ENCODE data around the gene C1QTNF6.
"Not testable (repeated sequence)": the region's sequence is repeated elsewhere in the genome, so short reads cannot be mapped to it uniquely, and the experiment has no call there.

The C1QTNF6 gene

DNA sequence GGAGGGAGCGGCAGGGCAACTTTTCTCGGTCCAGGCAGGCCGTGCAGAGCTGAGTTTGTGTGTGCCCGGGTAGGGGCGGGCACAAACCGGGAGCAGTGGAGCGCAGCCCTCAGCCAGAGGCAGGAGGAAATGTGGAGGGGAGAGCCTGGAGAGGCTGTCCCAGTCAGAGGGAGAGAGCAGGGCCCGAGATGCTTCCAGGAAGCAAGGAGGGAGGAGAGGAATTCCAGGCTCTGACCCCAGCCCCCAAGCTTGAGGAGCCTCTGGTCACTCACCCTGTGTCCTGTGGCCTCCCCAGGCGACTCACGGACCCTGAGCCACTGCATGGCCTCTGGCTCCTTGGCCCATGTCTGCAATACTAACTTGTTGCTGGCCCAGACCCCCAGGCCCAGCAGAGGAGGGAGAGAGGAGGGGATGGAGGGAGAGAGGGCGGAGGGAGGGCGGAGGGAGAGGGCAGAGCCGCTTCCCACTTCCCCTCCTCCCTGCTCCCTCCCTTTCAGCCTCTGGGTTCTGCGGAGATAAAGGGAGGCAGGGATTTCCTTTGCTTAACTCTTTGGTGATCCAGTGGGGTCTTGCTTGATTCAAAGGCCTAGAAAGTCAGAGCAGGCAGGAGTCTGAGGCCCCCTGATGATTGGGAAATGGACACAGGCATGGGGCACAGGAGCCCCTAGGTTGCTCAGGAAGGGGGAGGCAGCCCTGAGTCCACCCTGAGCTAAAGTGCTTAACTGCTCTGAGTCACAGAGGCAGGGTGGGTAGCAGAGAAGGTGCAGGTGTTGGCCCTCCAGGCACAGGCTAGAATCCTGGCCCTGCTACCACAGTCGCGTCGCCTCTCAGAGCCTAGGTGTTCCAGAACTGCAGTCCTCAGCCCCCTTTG lies at the start of gene C1QTNF6:
C1QTNF6 (minus strand) TSS at position 357 of the 871 bp plus-strand sequence; CDS start at position 323, 34 bp downstream.
- peak; percentile 40 for DNase-seq (ENCODE audit: low spot score)

DNA sequence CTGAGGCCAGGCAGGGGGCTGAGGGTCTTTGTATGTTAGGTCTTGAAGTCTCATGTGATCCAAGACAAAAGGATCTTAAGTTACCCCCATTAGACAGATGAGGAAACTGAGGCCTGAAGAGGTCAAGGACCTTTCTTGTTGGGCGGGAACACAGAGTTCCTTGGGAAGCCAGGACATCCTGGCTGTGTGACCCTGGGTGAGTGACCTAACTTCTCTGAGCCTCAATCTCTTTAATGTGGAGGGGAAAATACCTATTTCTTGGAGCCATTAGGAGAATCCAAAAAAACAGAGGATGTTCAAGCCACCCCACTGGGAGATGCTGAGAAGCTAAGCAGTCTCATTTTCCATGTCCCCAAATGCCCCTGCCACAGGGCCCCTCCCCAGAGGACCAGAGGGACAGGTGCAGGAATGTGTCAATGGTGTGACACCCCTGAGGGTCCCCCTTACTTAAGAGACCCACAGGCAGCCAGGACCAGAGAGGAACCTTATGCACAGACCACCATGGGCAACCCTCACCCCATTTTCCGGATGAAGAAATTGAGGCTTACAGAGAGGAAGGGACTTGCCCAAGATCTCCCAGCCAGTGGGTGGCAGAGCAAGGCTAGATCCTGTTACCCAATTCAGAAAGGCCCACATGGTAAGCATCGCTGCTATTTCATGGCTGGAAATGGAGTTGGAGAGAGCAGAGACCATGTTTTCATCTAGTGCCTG lies 48.0 kb upstream of the C1QTNF6 start:
- no peak for DNase-seq (ENCODE audit: low spot score)

DNA sequence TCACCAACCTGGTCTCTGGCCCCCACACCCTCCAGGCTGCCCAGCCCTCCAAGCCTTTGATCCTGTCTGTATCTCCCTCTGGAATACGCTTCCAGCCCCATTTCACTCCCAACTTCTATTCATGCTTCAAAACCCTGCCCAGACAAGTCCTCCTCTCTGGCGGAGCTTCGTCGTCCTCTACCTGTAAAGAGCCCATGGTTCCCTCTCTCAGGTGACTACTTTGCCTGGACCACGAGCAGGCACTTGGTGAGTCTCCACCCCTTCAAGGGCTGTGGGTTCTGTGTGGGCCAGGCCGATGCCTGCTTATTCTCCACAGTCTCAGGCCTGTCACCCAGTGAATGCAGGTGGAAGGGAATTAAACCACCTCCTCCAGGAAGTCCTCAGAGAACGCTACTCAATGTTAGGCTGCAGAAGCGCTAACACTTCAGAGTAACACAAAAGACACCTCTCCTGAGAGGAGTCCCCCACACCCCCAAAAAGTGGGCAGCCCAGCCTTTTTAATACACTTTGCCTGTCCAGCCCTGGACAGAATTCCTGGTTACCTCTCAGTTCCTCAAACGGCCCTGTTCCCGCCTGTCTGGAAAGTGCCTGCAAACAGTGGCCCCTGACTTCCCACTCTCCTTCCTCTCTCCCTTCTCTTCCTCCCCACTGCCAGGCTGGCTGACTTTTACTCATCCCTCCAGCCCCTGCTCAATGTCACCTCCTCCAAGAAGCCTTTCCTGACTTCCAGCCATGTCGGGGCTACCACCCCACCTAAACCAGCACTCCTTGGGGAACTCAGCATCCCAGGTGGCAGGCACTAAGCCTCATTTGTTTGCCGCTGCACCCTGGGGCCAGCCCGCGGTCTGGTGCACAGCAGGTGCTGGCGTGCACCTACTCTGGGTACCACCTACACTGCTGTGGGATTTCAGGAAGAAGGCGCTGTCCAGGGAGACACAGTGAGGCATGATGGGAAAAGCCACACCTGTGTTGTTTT lies 47.0 kb upstream of the C1QTNF6 start:
- no peak for DNase-seq (ENCODE audit: low spot score)

- no peak for DNase-seq (ENCODE audit: low spot score)
Observed at GRCh38 chr22:37233751-37234631, 45.9 kb upstream of the C1QTNF6 start.

DNA sequence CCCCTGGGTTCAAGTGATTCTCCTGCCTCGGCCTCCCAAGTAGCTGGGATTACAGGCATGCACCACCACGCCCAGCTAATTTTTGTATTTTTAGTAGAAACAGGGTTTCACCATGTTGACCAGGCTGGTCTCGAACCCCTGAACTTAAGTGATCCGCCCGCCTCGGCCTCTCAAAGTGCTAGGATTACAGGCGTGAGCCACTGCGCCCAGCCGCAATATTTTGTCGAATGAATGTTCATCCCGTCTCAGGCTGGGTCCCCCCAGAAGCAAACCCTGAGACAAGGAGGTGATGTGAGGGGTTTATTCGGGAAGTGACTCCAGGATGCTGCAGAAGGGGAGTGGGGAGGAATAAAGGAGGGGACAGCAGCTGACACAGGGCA lies 45.3 kb upstream of the C1QTNF6 start:
- DNase-seq (ENCODE audit: low spot score) = not testable (repeated sequence)

DNA sequence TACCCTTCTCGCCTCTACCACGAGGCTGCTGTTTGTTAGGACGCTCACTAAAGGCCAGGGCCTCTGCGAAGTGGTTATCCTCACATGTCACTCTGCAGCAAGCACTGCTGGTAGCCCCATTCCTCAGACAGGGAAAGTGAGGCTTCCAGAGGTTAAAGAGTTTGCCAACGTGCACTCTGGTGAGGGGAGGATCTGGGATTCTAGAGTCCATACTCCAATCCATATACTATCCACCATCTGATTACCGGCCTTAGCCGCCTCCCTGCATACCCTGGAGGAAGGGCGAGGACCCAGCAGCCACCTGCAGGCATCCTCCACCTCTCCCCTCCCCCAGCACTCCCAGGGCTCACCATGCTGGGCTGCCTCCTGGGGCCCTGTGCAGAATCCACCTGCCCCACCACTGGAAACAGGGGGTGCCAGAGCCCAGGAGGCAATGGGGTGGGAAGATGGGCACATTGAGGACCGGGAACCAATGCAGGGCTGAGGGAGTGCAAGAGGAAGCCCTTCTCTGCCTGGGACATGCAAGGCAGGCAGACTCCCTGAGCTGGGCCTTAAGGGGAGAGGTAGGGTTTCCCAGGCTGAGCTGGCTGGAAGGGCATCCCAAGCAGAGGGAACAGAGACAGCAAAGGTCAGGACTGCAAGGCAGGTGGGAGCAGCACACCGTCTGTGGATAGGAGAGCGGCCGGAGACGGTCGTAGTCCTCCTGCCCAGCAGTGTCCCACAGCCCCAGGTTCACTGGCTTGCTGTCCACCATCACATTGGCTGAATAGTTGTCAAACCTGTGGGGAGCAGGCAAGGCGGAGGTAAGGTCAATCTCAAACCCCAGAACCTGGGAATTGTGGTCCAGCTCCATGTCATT lies 44.3 kb upstream of the C1QTNF6 start:
- DNase-seq (ENCODE audit: low spot score) = no peak

- DNase-seq (ENCODE audit: low spot score) = no peak
Observed at GRCh38 chr22:37231406-37232139, 43.5 kb upstream of the C1QTNF6 start.

- DNase-seq (ENCODE audit: low spot score) = no peak
Observed at GRCh38 chr22:37230673-37231405, 42.8 kb upstream of the C1QTNF6 start.

- DNase-seq (ENCODE audit: low spot score) = peak; percentile 48
Observed at GRCh38 chr22:37229805-37230672, 42.0 kb upstream of the C1QTNF6 start.

DNA sequence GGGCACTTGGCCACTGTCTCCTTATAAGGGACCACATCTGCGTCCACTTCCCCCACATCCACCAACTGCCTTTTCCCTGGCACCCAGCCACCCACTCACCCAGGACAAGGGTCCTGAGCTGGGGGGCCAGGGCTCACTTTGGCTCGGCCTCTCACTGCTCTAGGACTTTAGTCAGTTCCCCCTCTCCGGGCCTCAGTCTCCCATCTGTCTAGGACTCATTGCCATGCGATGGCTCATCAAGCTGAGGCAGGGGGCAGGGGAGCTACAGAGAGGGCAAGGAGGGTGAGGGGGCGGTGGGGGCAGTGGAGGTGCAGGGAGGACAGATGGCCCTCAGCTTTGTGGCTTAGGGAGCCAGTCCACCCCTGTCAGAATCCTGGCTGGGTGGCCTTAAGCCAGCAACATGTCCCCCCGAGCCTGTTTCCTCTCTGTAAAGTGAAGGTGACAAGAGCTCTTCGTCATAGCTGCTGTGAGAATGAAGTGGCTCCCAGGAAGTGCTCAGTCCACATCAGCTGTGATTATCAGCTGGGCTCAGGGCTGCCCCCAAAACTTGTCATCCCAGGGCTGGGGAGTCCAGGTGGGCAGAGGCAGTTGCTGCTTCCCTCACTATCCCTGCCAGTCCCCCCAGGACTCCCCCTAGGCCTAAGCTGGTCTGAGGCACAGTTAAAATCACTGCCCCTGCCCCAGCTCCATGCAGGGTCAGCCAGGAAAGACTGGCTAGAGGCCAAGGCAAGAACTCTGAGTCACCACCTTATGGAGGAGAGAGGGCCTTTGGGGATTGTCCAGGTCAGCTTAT lies 41.2 kb upstream of the C1QTNF6 start:
- peak; percentile 66 for DNase-seq (ENCODE audit: low spot score)

- no peak for DNase-seq (ENCODE audit: low spot score)
Observed at GRCh38 chr22:37228106-37229011, 40.3 kb upstream of the C1QTNF6 start.

GRCh38 chr22:37226514-37226913 lies 38.5 kb upstream of the C1QTNF6 start:
- no peak for DNase-seq (ENCODE audit: low spot score)

DNA sequence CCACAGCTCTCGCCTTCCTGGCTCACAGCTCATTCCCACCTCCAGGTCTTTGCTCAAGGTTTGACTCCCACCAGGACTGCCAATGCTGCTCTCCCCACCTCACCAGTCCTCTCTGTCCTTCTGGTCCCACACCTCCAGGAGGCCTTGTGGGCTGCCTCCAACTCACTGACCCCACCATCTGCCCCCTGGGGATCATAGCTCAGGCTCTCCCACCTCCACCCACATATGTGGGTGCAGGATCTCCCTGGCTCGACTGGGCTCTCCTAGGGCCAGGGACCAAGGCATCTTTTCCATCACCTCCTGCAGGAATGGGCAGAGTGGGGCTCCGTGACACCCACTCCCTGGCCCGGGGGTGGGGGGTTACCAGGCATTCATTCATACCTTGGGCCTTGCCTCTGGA lies 38.0 kb upstream of the C1QTNF6 start:
- DNase-seq (ENCODE audit: low spot score) = no peak

GRCh38 chr22:37225481-37225880 lies 37.4 kb upstream of the C1QTNF6 start:
- no peak for DNase-seq (ENCODE audit: low spot score)

DNA sequence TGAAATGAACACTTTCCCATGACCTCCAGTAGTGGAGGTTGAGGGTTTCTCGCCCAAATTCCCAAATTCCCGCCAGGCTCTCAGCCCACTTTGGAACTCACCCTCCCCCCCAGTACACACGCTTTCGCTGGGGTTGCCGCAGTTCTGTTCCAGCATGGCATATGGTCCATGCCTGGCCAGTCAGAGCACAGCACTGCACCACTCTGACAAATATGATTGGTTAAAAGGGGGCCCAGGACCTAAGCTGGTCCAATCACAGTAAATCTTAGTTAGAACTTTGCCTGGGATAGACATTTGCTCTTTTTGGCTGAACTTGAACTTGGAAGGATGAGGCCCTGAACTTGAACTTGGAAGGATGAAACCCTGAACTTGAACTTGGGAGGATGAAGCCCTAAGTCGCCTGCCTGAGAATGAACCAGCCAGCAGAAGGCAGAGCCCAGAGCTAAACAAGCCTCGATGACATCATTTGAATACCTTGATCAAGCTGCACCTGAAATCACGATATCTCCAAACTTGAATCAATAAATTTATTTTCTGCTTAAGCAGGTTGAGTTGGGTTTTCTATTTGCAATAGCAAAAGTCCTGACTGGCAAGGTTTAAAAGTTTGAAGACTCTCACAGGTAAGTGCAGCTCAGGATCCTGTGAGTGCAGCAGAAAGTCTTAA lies 36.8 kb upstream of the C1QTNF6 start:
- no peak for DNase-seq (ENCODE audit: low spot score)
